OCI-LY3 (cell line): ENCODE data around the gene RPH3AL.
"Not testable (repeated sequence)": the region's sequence is repeated elsewhere in the genome, so short reads cannot be mapped to it uniquely, and the experiment has no call there.

ENCODE experiments used
- H2AFZ ChIP-seq: fragments of 200-600, 300-600 bp; shearing (Covaris generic); 2 replicates; pipeline ENCODE4 v1.6.0; 2014; ENCODE audit warnings: antibody characterized with exemption, low read depth, low read length
- H3K27ac ChIP-seq: fragments of 200-600, 300-600 bp; sonication (generic); 2 replicates; pipeline ENCODE4 v1.5.1; 2014; ENCODE audit warnings: mild to moderate bottlenecking, low read length, moderate library complexity, mixed read lengths
- H3K27me3 ChIP-seq: fragments of 200-600, 300-600 bp; sonication (generic); 2 replicates; pipeline ENCODE4 v1.6.1; 2014; ENCODE audit warnings: low read depth, low read length, mixed read lengths
- H3K36me3 ChIP-seq: fragments of 200-600, 300-600 bp; sonication (generic); replicated peaks from 2 replicates; pipeline ENCODE3; 2014; ENCODE audit warnings: low read depth, low read length, mixed read lengths
- H3K4me1 ChIP-seq: fragments of 300-600, 200-600 bp; sonication (generic); 2 replicates; pipeline ENCODE4 v1.6.1; 2014; ENCODE audit warnings: low read length, mixed read lengths
- H3K4me2 ChIP-seq: fragments of 200-600, 300-600 bp; sonication (generic); 2 replicates; pipeline ENCODE4 v1.6.1; 2014; ENCODE audit warnings: low read length, mixed read lengths
- H3K4me3 ChIP-seq: fragments of 300-600, 200-600 bp; sonication (generic); 2 replicates; pipeline ENCODE4 v1.5.1; 2014; ENCODE audit warnings: antibody characterized with exemption, mild to moderate bottlenecking, low read length, moderate library complexity
- H3K79me2 ChIP-seq: fragments of 300-600, 200-600 bp; shearing (Covaris generic); 2 replicates; pipeline ENCODE4 v1.6.1; 2014; ENCODE audit warnings: mild to moderate bottlenecking, low read length, mixed read lengths
- H3K9ac ChIP-seq: fragments of 300-600, 200-600 bp; shearing (Covaris generic); 2 replicates; pipeline ENCODE4 v1.6.0; 2014; ENCODE audit warnings: mild to moderate bottlenecking, low read length, moderate library complexity
- H3K9me3 ChIP-seq: fragments of 200-600, 300-600 bp; shearing (Covaris generic); 2 replicates; pipeline ENCODE4 v1.6.1; 2014; ENCODE audit warnings: low read length, mixed read lengths; ENCODE audit not compliant: insufficient read depth
- H4K20me1 ChIP-seq: fragments of 200-600, 300-600 bp; sonication (generic); 2 replicates; pipeline ENCODE4 v1.6.1; 2016; ENCODE audit warnings: low read length, mixed read lengths; ENCODE audit not compliant: insufficient read depth
- CTCF ChIP-seq: fragments of 200-600, 300-600 bp; sonication (generic); IDR thresholded peaks from 2 replicates; pipeline ENCODE4 v1.5.1; 2014; ENCODE audit warnings: antibody characterized with exemption, low read length, low read depth
- EZH2phosphoT487 ChIP-seq: fragments of 200-600 bp; shearing (Covaris generic); IDR thresholded peaks from 2 replicates; pipeline ENCODE4 v1.6.1; 2018; ENCODE audit warnings: antibody characterized with exemption, mixed run types, low read depth

The RPH3AL gene

GRCh38 chr17:372157-373152 lies 19.8 kb upstream of the RPH3AL start:
- no peaks in the 10 kb centered on the region for H3K4me1 ChIP-seq
- H3K27ac ChIP-seq, result no peak overlapping the region
- no peak overlapping the region for H3K9ac ChIP-seq
- TF ChIP-seq EZH2phosphoT487 (no peak), CTCF (no peak)
- H3K27me3 ChIP-seq, result no peaks in the 10 kb centered on the region
- H3K4me3 ChIP-seq, result no peak overlapping the region
- no peak overlapping the region for H2AFZ ChIP-seq
- no peaks in the 10 kb centered on the region for H3K9me3 ChIP-seq
- H3K79me2 ChIP-seq, result no peaks in the 10 kb centered on the region
- H3K4me2 ChIP-seq, result no peak overlapping the region
- H4K20me1 ChIP-seq, result no peaks in the 10 kb centered on the region
- no peaks in the 10 kb centered on the region for H3K36me3 ChIP-seq

- Histone ChIP-seq H3K27ac (no peak overlapping the region), H3K4me2 (no peak overlapping the region), H3K79me2 (no peaks in the 10 kb centered on the region), H3K4me1 (no peaks in the 10 kb centered on the region), H4K20me1 (no peaks in the 10 kb centered on the region), H3K9ac (no peak overlapping the region), H3K4me3 (no peak overlapping the region), H2AFZ (no peak overlapping the region), H3K36me3 (no peaks in the 10 kb centered on the region), H3K9me3 (no peaks in the 10 kb centered on the region), H3K27me3 (no peaks in the 10 kb centered on the region)
- TF ChIP-seq CTCF, result no peak
- no peak for TF ChIP-seq EZH2phosphoT487
These were observed 19.0 kb upstream of the RPH3AL start for GRCh38 chr17:371583-371982.

GRCh38 chr17:367656-368055 lies 15.0 kb upstream of the RPH3AL start:
- H3K27me3 ChIP-seq, H3K4me3 ChIP-seq, H3K4me1 ChIP-seq, H4K20me1 ChIP-seq, H3K4me2 ChIP-seq, H3K79me2 ChIP-seq, H3K9ac ChIP-seq, H2AFZ ChIP-seq, H3K36me3 ChIP-seq, H3K27ac ChIP-seq, H3K9me3 ChIP-seq: not testable (repeated sequence)

- H3K27ac ChIP-seq, H3K36me3 ChIP-seq, H3K4me3 ChIP-seq, H3K4me1 ChIP-seq, H3K9me3 ChIP-seq, H2AFZ ChIP-seq, H3K4me2 ChIP-seq, H3K27me3 ChIP-seq, H3K9ac ChIP-seq, H4K20me1 ChIP-seq, H3K79me2 ChIP-seq: not testable (repeated sequence)
These were observed 14.3 kb upstream of the RPH3AL start for GRCh38 chr17:366657-367615.
